Smooth muscle cell (in vitro differentiated cells): ENCODE results near the gene HCFC1R1. TPM values are rescaled to one million over a fixed set of nuclear protein-coding genes. Genes with fewer than 3 reads are reported as not detected.
"Not testable (repeated sequence)": the region's sequence is repeated elsewhere in the genome, so short reads cannot be mapped to it uniquely, and the experiment has no call there.

ENCODE experiments used
- DNase-seq: peaks from one replicate; lab custom pipeline; 2025; ENCODE audit not compliant: unreplicated experiment; lab: John Stamatoyannopoulos, UW
- H2AFZ ChIP-seq: fragments of 200-600 bp; sonication (generic); 2 replicates; pipeline ENCODE4 v1.6.0; 2016; ENCODE audit warnings: antibody characterized with exemption, low read depth, mild to moderate bottlenecking
- H3F3A ChIP-seq: fragments of 200-600 bp; sonication (generic); 2 replicates; pipeline ENCODE4 v1.6.0; 2017; ENCODE audit warnings: antibody characterized with exemption, low read depth
- H3K27ac ChIP-seq: fragments of 200-600 bp; sonication (generic); 2 replicates; pipeline ENCODE4 v1.5.1; 2016; ENCODE audit warnings: low read depth, mild to moderate bottlenecking
- H3K27me3 ChIP-seq: fragments of 200-600 bp; sonication (generic); 2 replicates; pipeline ENCODE4 v1.6.1; 2016; ENCODE audit warnings: low read depth, mild to moderate bottlenecking
- H3K36me3 ChIP-seq: fragments of 200-600 bp; sonication (generic); 2 replicates; pipeline ENCODE4 v1.5.1; 2016; ENCODE audit warnings: low read depth
- H3K4me1 ChIP-seq: fragments of 200-600 bp; sonication (generic); 2 replicates; pipeline ENCODE4 v1.5.1; 2016; ENCODE audit warnings: low read depth
- H3K4me2 ChIP-seq: fragments of 200-600 bp; sonication (generic); 2 replicates; pipeline ENCODE4 v1.6.0; 2016; ENCODE audit warnings: mild to moderate bottlenecking
- H3K4me3 ChIP-seq: fragments of 200-600 bp; sonication (generic); 2 replicates; pipeline ENCODE4 v1.5.1; 2016; ENCODE audit warnings: mild to moderate bottlenecking
- H3K79me2 ChIP-seq: fragments of 200-600 bp; sonication (generic); 2 replicates; pipeline ENCODE4 v1.6.0; 2016; ENCODE audit warnings: low read depth, mild to moderate bottlenecking
- H3K9ac ChIP-seq: fragments of 200-600 bp; sonication (generic); 2 replicates; pipeline ENCODE4 v1.6.0; 2016; ENCODE audit warnings: low read depth
- H3K9me3 ChIP-seq: fragments of 200-600 bp; sonication (generic); replicated peaks from 2 replicates; pipeline ENCODE4 v1.5.1; 2016; ENCODE audit warnings: low read depth
- H4K20me1 ChIP-seq: fragments of 200-600 bp; sonication (generic); 2 replicates; pipeline ENCODE4 v1.6.0; 2016; ENCODE audit warnings: low read depth
- CTCF ChIP-seq: fragments of 200-600 bp; sonication (generic); IDR thresholded peaks from 2 replicates; pipeline ENCODE4 v1.5.1; 2017; ENCODE audit warnings: borderline replicate concordance, mild to moderate bottlenecking, antibody characterized with exemption; ENCODE audit not compliant: insufficient read depth, poor library complexity, severe bottlenecking
- WGBS: methylation state at CpG from one replicate; pipeline ENCODE4 v1.1.7; 2016; ENCODE audit warnings: low lambda C conversion rate; 5-methylcytosine and 5-hydroxymethylcytosine counted together
- polyA plus RNA-seq: library from polyadenylated mRNA; unstranded; fragments of >200 nt; fragmentation: Nextera tagmentation; extraction: Ambion mirVana; gene quantifications from 2 replicates; pipeline ENCODE4 v1.2.1, GENCODE V29; 2016
- total RNA-seq: library from RNA; depleted of rRNA; stranded (reverse); fragments of >200 nt; gene quantifications from 2 replicates; pipeline ENCODE4 v1.2.3, GENCODE V29; 2014

HCFC1R1 gene
- total and polyA plus RNA-seq, 2 experiments from 2014 or later, result 63.3 to 337 TPM

- peaks cover 7% of the 10 kb centered on the region for H3K4me1 ChIP-seq
- peaks cover 4% of the 10 kb centered on the region for H3F3A ChIP-seq
- no peaks in the 10 kb centered on the region for H3K9me3 ChIP-seq
- H3K36me3 ChIP-seq, result no peaks in the 10 kb centered on the region
- H3K4me3 ChIP-seq, result no peak overlapping the region
- H3K4me2 ChIP-seq, result no peak overlapping the region
- no peaks in the 10 kb centered on the region for H3K27me3 ChIP-seq
- no peak overlapping the region for H2AFZ ChIP-seq
- WGBS, result 94% methylated on average over 17 of the region's 17 CpGs
- H4K20me1 ChIP-seq, result peaks cover 9% of the 10 kb centered on the region
- no peak overlapping the region for H3K9ac ChIP-seq
- no peak for TF ChIP-seq CTCF
- no peak for DNase-seq
- H3K79me2 ChIP-seq, result no peaks in the 10 kb centered on the region
- H3K27ac ChIP-seq, result no peak overlapping the region
Observed at GRCh38 chr16:3054965-3055733, 31.4 kb upstream of the HCFC1R1 start.

- 88% methylated on average over 13 of the region's 13 CpGs for WGBS
- H3K4me1 ChIP-seq, H4K20me1 ChIP-seq, H3K9ac ChIP-seq, H3K4me3 ChIP-seq, H3F3A ChIP-seq, H3K4me2 ChIP-seq, H3K36me3 ChIP-seq, H3K27ac ChIP-seq, H3K79me2 ChIP-seq, DNase-seq, H3K9me3 ChIP-seq, H2AFZ ChIP-seq: not testable (repeated sequence)
- peaks cover 13% of the 10 kb centered on the region for H3K27me3 ChIP-seq
Observed at GRCh38 chr16:3053330-3053710, 29.6 kb upstream of the HCFC1R1 start.

- H4K20me1 ChIP-seq, H3K4me2 ChIP-seq, H3K9me3 ChIP-seq, H3K4me1 ChIP-seq, H3K27ac ChIP-seq, H3K4me3 ChIP-seq, H2AFZ ChIP-seq, H3K9ac ChIP-seq, H3K79me2 ChIP-seq, DNase-seq, H3K36me3 ChIP-seq, H3F3A ChIP-seq: not testable (repeated sequence)
- WGBS, result 87% methylated on average over 12 of the region's 12 CpGs
- H3K27me3 ChIP-seq, result peaks cover 19% of the 10 kb centered on the region
Observed at GRCh38 chr16:3052571-3053329, 29.0 kb upstream of the HCFC1R1 start.

- no peak for DNase-seq
- no peaks in the 10 kb centered on the region for H3K4me1 ChIP-seq
- H3K27ac ChIP-seq, result no peak overlapping the region
Observed at GRCh38 chr16:3051494-3051893, 27.8 kb upstream of the HCFC1R1 start.

More at GRCh38 chr16:3051494-3051893, 27.8 kb upstream of the HCFC1R1 start:
- H3K9ac ChIP-seq, result no peak overlapping the region
- no peaks in the 10 kb centered on the region for H3K79me2 ChIP-seq
- no peak for TF ChIP-seq CTCF
- no peak overlapping the region for H3K4me2 ChIP-seq
- H3K36me3 ChIP-seq, result no peaks in the 10 kb centered on the region
- no peaks in the 10 kb centered on the region for H3K9me3 ChIP-seq
- H4K20me1 ChIP-seq, result no peaks in the 10 kb centered on the region
- H3F3A ChIP-seq, result no peaks in the 10 kb centered on the region
- no peak overlapping the region for H2AFZ ChIP-seq
- no peak overlapping the region for H3K4me3 ChIP-seq
- 82% methylated on average over 9 of the region's 9 CpGs for WGBS
- H3K27me3 ChIP-seq, result peaks cover 31% of the 10 kb centered on the region
